Body of pancreas (tissue), 4 donors: ENCODE measurements around the gene FLAD1. TPM values are rescaled to one million over a fixed set of nuclear protein-coding genes. Genes with fewer than 3 reads are reported as not detected.

ENCODE experiments used
- ATAC-seq: fragments of 150-250 bp; one replicate; pipeline ENCODE4 v1.9.1; 2016
- DNase-seq, 4 donors: peaks; one replicate each; pipeline ENCODE4 v3.0.0-alpha.2; 2019
- H3K27ac ChIP-seq, 4 donors: fragments of 200-600 bp; sonication (generic); 1 replicate in 3 of 4; 2 replicates in 1 of 4; pipeline versions ENCODE4 v1.5.1 to v1.6.1; 2016 to 2019; ENCODE audit warnings: mild to moderate bottlenecking in 1 of 4, mixed read lengths in 1 of 4, moderate library complexity in 1 of 4
- H3K27me3 ChIP-seq, 2 donors: fragments of 200-600 bp; sonication (generic); one replicate each; pipeline ENCODE4 v1.6.0; 2016; ENCODE audit warnings: mild to moderate bottlenecking in 1 of 2
- H3K36me3 ChIP-seq, 2 donors: fragments of 200-600 bp; sonication (generic); replicated peaks in 1 of 2; 2 replicates each; pipeline ENCODE4 v1.5.1; 2016; ENCODE audit warnings: low read depth in 2 of 2; ENCODE audit not compliant: insufficient read depth in 1 of 2
- H3K4me1 ChIP-seq: fragments of 200-600 bp; sonication (generic); one replicate; pipeline ENCODE4 v1.6.0; 2016
- H3K4me3 ChIP-seq, 2 donors: fragments of 200-600 bp; sonication (generic); 1 replicate in 1 of 2; 2 replicates in 1 of 2; pipeline ENCODE4 v1.5.1; 2016 to 2019
- H3K9me3 ChIP-seq, 3 donors: fragments of 200-600 bp; sonication (generic); 1 replicate in 2 of 3; 2 replicates in 1 of 3; pipeline ENCODE4 v1.5.1; 2016
- POLR2A ChIP-seq, 3 donors: fragments of 450-650 bp; IDR thresholded peaks; one replicate each; pipeline ENCODE4 v1.6.1; 2016; ENCODE audit warnings: antibody characterized with exemption in 3 of 3, mild to moderate bottlenecking in 2 of 3
- WGBS, 2 donors: methylation state at CpG; one replicate each; pipeline ENCODE4 v1.1.5; 2017; 5-methylcytosine and 5-hydroxymethylcytosine counted together
- intact Hi-C: fragments of 100-400 bp; cut with DNase I; formaldehyde crosslinking; loops from one replicate; pipeline ENCODE4 v1.15.1; 2023
- total RNA-seq, 2 donors: library from RNA; depleted of rRNA; stranded (reverse); fragments of >200 nt; gene quantifications; one replicate each; pipeline ENCODE4 v1.1.0, GENCODE V29; 2016
- TF ChIP-seq, protein P1 (sequence below), 7 experiments: fragments of 450-650 bp in 4 of 7; fragments of 200-600 bp in 3 of 7; sonication (generic) in 3 of 7; IDR thresholded peaks; one replicate each; pipeline ENCODE4 v1.5.1; 2016 to 2019; ENCODE audit warnings: antibody characterized with exemption in 7 of 7

Gene FLAD1
- total RNA-seq, 2 donors from 2014 or later, result 10.1 to 51.4 TPM

DNA sequence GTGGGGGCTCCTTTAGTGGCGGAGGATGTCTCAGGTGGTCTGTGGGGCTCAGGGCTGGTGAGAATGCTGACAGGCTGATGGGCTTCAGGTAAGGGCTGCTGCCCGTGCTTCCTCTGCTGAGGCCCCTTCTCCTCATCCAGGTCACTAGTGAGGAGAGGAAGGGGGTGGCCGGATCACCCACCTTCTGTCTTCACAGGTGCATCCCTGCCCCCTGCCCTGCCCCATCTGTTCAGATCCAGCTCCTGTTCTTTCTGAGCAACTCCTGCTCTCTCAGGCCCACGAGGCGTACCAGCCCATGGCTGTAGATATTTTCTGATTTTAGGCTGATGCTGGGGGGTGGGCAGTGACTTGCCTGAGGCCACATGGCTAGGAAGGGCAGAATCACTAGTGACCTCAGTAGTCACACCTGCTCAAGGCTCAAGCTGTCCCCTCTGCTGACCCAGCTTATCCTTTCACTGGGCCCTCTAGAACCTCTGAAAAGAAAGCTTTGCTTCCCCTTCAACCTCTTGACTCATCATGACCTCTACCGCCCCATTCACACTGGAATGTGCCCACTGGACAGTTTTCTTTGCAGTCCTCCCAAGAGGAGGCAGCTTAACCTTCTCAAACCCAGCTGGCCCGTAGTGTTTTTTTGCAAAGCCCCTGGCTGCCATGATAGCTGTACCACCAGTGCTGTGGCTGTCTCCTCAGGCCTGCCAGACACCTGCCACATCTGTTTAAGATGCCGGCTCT is 35.6 kb downstream of the FLAD1 start:
- H3K27me3 ChIP-seq, result no peaks in the 10 kb centered on the region
- no peaks in the 10 kb centered on the region for H3K9me3 ChIP-seq
- peaks cover 33% of the 10 kb centered on the region for H3K4me1 ChIP-seq
- 85 to 88% methylated on average over 8 of the region's 8 CpGs for WGBS, 2 donors
- TF ChIP-seq, protein P1, sequence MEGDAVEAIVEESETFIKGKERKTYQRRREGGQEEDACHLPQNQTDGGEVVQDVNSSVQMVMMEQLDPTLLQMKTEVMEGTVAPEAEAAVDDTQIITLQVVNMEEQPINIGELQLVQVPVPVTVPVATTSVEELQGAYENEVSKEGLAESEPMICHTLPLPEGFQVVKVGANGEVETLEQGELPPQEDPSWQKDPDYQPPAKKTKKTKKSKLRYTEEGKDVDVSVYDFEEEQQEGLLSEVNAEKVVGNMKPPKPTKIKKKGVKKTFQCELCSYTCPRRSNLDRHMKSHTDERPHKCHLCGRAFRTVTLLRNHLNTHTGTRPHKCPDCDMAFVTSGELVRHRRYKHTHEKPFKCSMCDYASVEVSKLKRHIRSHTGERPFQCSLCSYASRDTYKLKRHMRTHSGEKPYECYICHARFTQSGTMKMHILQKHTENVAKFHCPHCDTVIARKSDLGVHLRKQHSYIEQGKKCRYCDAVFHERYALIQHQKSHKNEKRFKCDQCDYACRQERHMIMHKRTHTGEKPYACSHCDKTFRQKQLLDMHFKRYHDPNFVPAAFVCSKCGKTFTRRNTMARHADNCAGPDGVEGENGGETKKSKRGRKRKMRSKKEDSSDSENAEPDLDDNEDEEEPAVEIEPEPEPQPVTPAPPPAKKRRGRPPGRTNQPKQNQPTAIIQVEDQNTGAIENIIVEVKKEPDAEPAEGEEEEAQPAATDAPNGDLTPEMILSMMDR (IDR thresholded peaks at IDR 0.05), result no peak
- TF ChIP-seq POLR2A (IDR thresholded peaks at IDR 0.05), result no peak
- peaks cover 0 to 7% of the 10 kb centered on the region in 2 donors for H3K36me3 ChIP-seq
- intact Hi-C loops, result no loop called here
- ATAC-seq, result no peak
- H3K27ac ChIP-seq, result peak overlapping the region in 1 of 4 donors; percentile 8
- no peak overlapping the region for H3K4me3 ChIP-seq
- no peak for DNase-seq

DNA sequence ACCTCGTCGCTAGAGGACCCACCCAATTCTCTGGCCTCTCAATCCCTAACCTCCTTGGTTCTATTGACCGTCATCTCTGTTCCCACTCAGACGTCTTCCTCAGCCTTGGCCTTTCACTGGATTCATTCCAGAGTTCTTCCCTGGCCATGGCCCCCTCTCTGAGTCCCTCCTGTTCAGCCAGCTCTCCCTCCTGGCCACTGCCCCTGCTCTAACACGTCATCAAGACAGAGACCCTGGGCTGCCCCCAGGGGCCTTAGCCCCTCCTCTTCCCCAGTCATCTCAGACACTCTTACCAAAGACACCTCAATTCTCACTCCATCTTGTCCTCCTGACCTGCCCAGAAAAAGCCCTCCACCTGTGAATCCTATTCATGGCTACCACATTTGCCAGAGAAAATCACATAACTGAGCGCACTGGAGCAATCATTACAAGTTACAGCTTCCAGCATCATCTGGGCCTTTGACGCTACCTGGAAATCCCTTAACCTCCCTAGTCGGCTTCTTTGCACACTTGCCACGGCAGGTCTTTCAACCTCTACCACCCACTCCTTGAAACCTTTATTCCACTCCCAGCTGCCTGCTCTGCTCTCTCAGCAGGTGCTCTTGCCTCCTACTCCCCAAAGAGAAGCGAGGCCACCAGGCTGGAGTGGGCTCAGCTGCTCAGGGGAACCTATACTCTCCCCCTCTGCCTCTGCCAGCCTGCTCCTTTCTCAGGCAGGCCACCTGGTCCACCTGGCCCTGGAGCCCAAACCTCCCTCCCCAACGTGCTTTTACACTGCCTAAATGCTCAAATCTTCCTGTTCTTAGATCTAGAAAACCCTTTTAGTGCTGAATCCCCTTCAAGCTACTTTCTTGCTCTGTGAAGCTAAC is 36.5 kb downstream of the FLAD1 start:
- H3K9me3 ChIP-seq, result no peaks in the 10 kb centered on the region
- no peaks in the 10 kb centered on the region for H3K27me3 ChIP-seq
- no peak for TF ChIP-seq POLR2A (IDR thresholded peaks at IDR 0.05)
- TF ChIP-seq, protein P1 (IDR thresholded peaks at IDR 0.05), result no peak
- intact Hi-C loops, result no loop called here
- peaks cover 0 to 5% of the 10 kb centered on the region in 2 donors for H3K36me3 ChIP-seq
- H3K4me3 ChIP-seq, result no peak overlapping the region
- H3K4me1 ChIP-seq, result peaks cover 31% of the 10 kb centered on the region
- ATAC-seq (no peak), DNase-seq (no peak)
- H3K27ac ChIP-seq, result peak overlapping the region in 1 of 4 donors; percentile 8
- WGBS, 2 donors, result 71 to 78% methylated on average over 11 of the region's 11 CpGs

DNA sequence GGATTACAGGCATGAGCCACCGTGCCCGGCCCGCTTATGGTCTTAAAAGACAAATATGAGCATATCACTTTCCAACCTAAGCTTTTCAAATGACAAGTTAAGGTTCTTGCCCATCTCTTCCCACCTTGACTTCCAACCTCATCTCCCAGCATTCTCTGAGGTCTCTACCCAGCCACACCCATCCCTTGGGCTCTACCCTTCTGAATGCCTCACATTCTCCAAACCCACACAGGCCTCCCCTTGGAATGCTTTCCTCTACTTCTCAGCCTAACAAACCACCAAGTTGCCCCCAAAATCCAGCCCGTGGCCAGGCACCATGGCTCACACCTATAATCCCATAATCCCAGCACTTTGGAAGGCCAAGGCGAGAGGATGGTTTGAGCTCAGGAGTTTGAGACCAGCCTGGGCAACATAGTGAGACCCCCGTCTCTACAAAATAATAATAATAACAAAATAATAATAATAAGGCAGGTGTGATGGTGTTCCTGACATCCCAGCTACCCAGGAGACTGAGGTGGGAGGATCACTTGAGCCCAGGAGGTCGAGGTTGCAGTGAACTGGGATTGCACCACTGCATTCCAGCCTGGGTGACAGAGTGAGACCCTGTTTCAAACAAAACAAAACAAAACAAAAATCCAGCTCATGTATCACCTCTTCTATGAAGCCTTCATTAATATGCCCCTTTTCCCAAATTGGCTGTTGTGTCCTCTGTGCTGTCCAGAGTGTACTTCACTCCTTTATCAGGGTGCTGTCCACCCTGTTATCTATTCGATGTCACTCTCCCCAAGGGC is 39.2 kb downstream of the FLAD1 start:
- no peaks in the 10 kb centered on the region for H3K27me3 ChIP-seq
- WGBS, 2 donors, result 71 to 84% methylated on average over 8 of the region's 8 CpGs
- no peaks in the 10 kb centered on the region for H3K9me3 ChIP-seq
- TF ChIP-seq POLR2A (IDR thresholded peaks at IDR 0.05), result no peak
- TF ChIP-seq, protein P1 (IDR thresholded peaks at IDR 0.05), result no peak
- intact Hi-C loops, result no loop called here
- no peak overlapping the region for H3K4me3 ChIP-seq
- no peaks in the 10 kb centered on the region for H3K36me3 ChIP-seq
- peaks cover 27% of the 10 kb centered on the region for H3K4me1 ChIP-seq
- DNase-seq (no peak), ATAC-seq (no peak)
- H3K27ac ChIP-seq, result peak overlapping the region in 2 of 4 donors; percentile 14 to 46

DNA sequence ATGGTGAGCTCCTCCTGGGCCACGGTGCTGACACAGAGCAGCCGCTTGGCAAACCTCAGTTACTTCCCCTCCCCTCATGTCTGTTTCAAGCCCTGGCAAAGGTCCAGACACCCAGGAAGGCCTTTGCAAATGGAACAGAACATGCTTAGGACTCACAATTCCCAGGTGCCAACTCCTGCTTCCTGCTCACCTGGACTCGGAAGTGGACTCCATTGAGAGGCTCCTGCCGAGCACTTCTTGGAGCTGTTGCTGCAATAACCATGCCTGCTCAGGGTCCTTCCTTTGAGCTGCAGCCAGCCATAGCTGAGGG is 39.7 kb downstream of the FLAD1 start:
- Histone ChIP-seq H3K4me1 (peaks cover 22% of the 10 kb centered on the region), H3K9me3 (no peaks in the 10 kb centered on the region), H3K4me3 (no peak overlapping the region), H3K27me3 (no peaks in the 10 kb centered on the region), H3K27ac (peak overlapping the region in 2 of 4 donors; percentile 14 to 46), H3K36me3 (no peaks in the 10 kb centered on the region)
- no peak for TF ChIP-seq POLR2A (IDR thresholded peaks at IDR 0.05)
- TF ChIP-seq, protein P1 (IDR thresholded peaks at IDR 0.05), result no peak
- intact Hi-C loops, result no loop called here
- peak; percentile 10 for ATAC-seq
- peak in 3 of 4 donors; percentile 44 to 64 (median 49) for DNase-seq
- WGBS, 2 donors, result 31 to 34% methylated on average over 2 to 4 of the region's 4 CpGs
